Measurements from ENCODE around the gene PIF1. TPM values are rescaled to one million over a fixed set of nuclear protein-coding genes. Genes with fewer than 3 reads are reported as not detected.
A peak's percentile ranks its signal among the peaks of the same experiment; 100 is the strongest.

The PIF1 gene
- total RNA-seq, 1 experiment from 2014 or later = 67.6 TPM

DNA sequence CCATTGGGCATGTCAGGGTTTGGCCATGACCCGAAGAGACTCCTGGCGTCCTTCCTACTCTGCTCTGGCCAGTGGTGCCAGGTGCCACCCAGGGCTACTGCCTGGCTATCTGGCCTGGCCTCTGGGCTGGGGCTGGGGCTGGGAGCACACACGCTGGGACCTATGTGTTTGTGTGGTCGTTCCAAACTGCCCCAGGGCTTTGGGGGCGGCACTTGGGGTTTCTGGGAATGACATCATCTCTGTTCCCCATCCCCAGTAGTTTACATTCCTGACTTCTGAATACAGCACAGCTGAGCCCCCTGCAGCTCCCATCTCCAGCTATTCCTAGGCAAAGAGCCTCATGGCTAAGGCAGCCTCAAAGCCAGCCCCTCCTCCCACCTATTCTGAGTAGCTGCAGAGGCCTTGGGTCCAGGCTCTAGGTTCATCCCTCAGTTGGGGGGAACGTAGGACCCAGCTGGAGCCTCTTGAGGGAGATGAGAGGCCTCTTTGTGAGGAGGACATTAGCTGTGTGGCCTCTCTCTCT lies 40.6 kb upstream of the PIF1 start:
- intact Hi-C loops (cut with micrococcal nuclease; ENCODE audit: unreplicated experiment) = no loop called here
- Histone ChIP-seq H3K27ac (no peak overlapping the region), H2AFZ (no peak overlapping the region), H3K4me2 (no peak overlapping the region), H3K9me3 (ENCODE audit: insufficient read depth, low read depth) (no peaks in the 10 kb centered on the region), H3K4me1 (replicated peaks; ENCODE audit: insufficient read depth) (no peaks in the 10 kb centered on the region), H3K36me3 (ENCODE audit: low read depth) (no peaks in the 10 kb centered on the region), H3K9me2 (ENCODE audit: insufficient read depth) (no peaks in the 10 kb centered on the region), H3K27me3 (ENCODE audit: insufficient read depth, low read depth) (no peaks in the 10 kb centered on the region), H3K4me3 (no peak overlapping the region), H3F3A (ENCODE audit: insufficient read depth, low read depth) (no peaks in the 10 kb centered on the region), H3K79me2 (ENCODE audit: low read depth) (no peaks in the 10 kb centered on the region), H4K20me1 (ENCODE audit: insufficient read depth) (no peaks in the 10 kb centered on the region)
- ChIA-PET POLR2A (ENCODE audit: unreplicated experiment) (no interaction called here), CTCF (no interaction called here)
- DNase-seq = peak in 1 of 2 experiments; percentile 55
- BruUV-seq (replicated peaks) = no TSS peak
- TF ChIP-seq EZH2 (IDR thresholded peaks at IDR 0.05; ENCODE audit: low read depth) = no peak
- TF ChIP-seq, protein P1, sequence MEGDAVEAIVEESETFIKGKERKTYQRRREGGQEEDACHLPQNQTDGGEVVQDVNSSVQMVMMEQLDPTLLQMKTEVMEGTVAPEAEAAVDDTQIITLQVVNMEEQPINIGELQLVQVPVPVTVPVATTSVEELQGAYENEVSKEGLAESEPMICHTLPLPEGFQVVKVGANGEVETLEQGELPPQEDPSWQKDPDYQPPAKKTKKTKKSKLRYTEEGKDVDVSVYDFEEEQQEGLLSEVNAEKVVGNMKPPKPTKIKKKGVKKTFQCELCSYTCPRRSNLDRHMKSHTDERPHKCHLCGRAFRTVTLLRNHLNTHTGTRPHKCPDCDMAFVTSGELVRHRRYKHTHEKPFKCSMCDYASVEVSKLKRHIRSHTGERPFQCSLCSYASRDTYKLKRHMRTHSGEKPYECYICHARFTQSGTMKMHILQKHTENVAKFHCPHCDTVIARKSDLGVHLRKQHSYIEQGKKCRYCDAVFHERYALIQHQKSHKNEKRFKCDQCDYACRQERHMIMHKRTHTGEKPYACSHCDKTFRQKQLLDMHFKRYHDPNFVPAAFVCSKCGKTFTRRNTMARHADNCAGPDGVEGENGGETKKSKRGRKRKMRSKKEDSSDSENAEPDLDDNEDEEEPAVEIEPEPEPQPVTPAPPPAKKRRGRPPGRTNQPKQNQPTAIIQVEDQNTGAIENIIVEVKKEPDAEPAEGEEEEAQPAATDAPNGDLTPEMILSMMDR (conservative IDR thresholded peaks at IDR 0.05) = no peak

DNA sequence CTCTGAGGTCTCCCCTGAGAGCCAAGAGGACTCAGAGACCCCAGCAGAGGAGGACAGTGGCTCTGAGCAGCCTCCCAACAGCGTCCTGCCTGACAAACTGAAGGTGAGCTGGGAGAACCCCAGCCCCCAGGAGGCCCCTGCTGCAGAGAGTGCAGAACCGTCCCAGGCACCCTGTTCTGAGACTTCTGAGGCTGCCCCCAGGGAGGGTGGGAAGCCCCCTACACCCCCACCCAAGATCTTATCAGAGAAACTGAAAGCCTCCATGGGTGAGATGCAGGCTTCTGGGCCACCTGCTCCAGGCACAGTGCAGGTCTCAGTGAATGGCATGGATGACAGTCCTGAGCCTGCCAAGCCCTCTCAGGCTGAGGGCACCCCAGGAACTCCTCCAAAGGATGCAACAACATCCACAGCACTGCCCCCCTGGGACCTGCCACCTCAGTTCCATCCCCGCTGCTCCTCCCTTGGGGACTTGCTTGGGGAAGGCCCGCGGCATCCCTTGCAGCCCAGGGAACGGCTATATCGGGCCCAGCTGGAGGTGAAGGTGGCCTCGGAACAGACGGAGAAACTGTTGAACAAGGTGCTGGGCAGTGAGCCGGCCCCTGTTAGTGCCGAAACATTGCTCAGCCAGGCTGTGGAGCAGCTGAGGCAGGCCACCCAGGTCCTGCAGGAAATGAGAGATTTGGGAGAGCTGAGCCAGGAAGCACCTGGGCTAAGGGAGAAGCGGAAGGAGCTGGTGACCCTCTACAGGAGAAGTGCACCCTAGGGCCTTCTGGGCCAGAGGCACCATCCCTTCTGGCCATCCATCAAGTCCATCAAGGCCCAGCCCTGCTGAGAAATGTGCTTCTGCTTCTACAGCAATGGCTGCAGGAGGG lies 39.9 kb upstream of the PIF1 start:
- Histone ChIP-seq H3K4me3 (no peak overlapping the region), H3K9me2 (ENCODE audit: insufficient read depth) (no peaks in the 10 kb centered on the region), H3K9me3 (ENCODE audit: insufficient read depth, low read depth) (no peaks in the 10 kb centered on the region), H3K36me3 (ENCODE audit: low read depth) (no peaks in the 10 kb centered on the region), H3K79me2 (ENCODE audit: low read depth) (no peaks in the 10 kb centered on the region), H4K20me1 (ENCODE audit: insufficient read depth) (no peaks in the 10 kb centered on the region), H3K27ac (no peak overlapping the region), H3F3A (ENCODE audit: insufficient read depth, low read depth) (no peaks in the 10 kb centered on the region), H3K4me2 (no peak overlapping the region), H2AFZ (no peak overlapping the region), H3K4me1 (replicated peaks; ENCODE audit: insufficient read depth) (no peaks in the 10 kb centered on the region), H3K27me3 (ENCODE audit: insufficient read depth, low read depth) (no peaks in the 10 kb centered on the region)
- BruUV-seq (replicated peaks) = no TSS peak
- TF ChIP-seq, protein P1 (conservative IDR thresholded peaks at IDR 0.05) = no peak
- no peak for TF ChIP-seq EZH2 (IDR thresholded peaks at IDR 0.05; ENCODE audit: low read depth)
- DNase-seq = no peak
- intact Hi-C loops (cut with micrococcal nuclease; ENCODE audit: unreplicated experiment) = no loop called here
- CTCF ChIA-PET = no interaction called here
- POLR2A ChIA-PET (ENCODE audit: unreplicated experiment) = no interaction called here

DNA sequence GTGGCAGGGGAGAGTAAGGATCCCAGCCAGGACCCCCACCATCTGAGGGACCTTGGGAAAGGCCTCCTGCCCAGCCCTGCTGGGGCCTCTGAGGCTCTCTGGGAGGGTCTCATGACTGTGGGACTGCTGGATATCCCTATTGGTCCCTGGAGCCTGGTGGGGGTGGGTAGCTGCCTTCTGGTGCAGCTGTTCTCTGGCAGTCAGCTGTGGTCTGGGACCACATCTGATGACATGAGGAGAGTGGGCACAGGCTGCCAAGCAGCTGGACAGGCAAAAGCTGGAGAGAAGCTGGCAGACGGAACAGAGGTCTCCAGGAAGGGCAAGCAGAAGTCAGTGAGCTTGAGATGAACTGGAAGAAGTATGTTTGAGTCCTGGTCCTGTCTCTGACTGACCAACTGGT lies 38.6 kb upstream of the PIF1 start:
- H3K79me2 ChIP-seq (ENCODE audit: low read depth) = no peaks in the 10 kb centered on the region
- H3K4me2 ChIP-seq = no peak overlapping the region
- TF ChIP-seq, protein P1 (conservative IDR thresholded peaks at IDR 0.05) = no peak
- TF ChIP-seq EZH2 (IDR thresholded peaks at IDR 0.05; ENCODE audit: low read depth) = no peak
- H3K27me3 ChIP-seq (ENCODE audit: insufficient read depth, low read depth) = no peaks in the 10 kb centered on the region
- intact Hi-C loops (cut with micrococcal nuclease; ENCODE audit: unreplicated experiment) = no loop called here
- no peaks in the 10 kb centered on the region for H3F3A ChIP-seq (ENCODE audit: insufficient read depth, low read depth)
- H3K9me2 ChIP-seq (ENCODE audit: insufficient read depth) = no peaks in the 10 kb centered on the region
- ChIA-PET CTCF (no interaction called here), POLR2A (ENCODE audit: unreplicated experiment) (interaction anchor here (0.5 kb wide), 1 partner anchor 18 kb away, joined by 3 read pairs; no protein-coding TSS in a partner anchor)
- H3K36me3 ChIP-seq (ENCODE audit: low read depth) = no peaks in the 10 kb centered on the region
- no peaks in the 10 kb centered on the region for H3K4me1 ChIP-seq (replicated peaks; ENCODE audit: insufficient read depth)
- H3K27ac ChIP-seq = no peak overlapping the region
- DNase-seq = no peak
- no peaks in the 10 kb centered on the region for H4K20me1 ChIP-seq (ENCODE audit: insufficient read depth)
- H2AFZ ChIP-seq = no peak overlapping the region
- no TSS peak for BruUV-seq (replicated peaks)
- no peak overlapping the region for H3K4me3 ChIP-seq
- H3K9me3 ChIP-seq (ENCODE audit: insufficient read depth, low read depth) = no peaks in the 10 kb centered on the region
